ENCODE results near the gene TRIB2.

The TRIB2 gene

GRCh38 chr2:12688893-12689292 lies 27.8 kb upstream of the TRIB2 start:
- ChIA-PET CTCF (interaction anchor here (0.6 kb wide), 1 partner anchor 524 kb away, joined by 3 read pairs; no protein-coding TSS in a partner anchor), POLR2A (no interaction called here)
- no peak for TF ChIP-seq LEF1 (IDR thresholded peaks at IDR 0.05; ENCODE audit: borderline replicate concordance)
- TF ChIP-seq ZNF384 (IDR thresholded peaks at IDR 0.05) = no peak
- no peak for TF ChIP-seq SP1 (IDR thresholded peaks at IDR 0.05)
- TF ChIP-seq ELF4 (IDR thresholded peaks at IDR 0.05) = no peak
- TF ChIP-seq HDGF (IDR thresholded peaks at IDR 0.05; ENCODE audit: borderline replicate concordance) = no peak
- no peak for TF ChIP-seq NFRKB (IDR thresholded peaks at IDR 0.05)
- TF ChIP-seq BHLHE40 (IDR thresholded peaks at IDR 0.05; ENCODE audit: borderline replicate concordance) = no peak
- no peak for TF ChIP-seq PKNOX1 (IDR thresholded peaks at IDR 0.05)
- TF ChIP-seq FOXA1 (IDR thresholded peaks at IDR 0.05) = no peak
- TF ChIP-seq FOXM1 (IDR thresholded peaks at IDR 0.05; ENCODE audit: borderline replicate concordance) = no peak
- TF ChIP-seq CTBP1 (IDR thresholded peaks at IDR 0.05; ENCODE audit: borderline replicate concordance) = no peak
- TF ChIP-seq ARNT (IDR thresholded peaks at IDR 0.05) = no peak
- DNase-seq (ENCODE audit: extremely low spot score) = no peak

GRCh38 chr2:12693509-12693908 lies 23.2 kb upstream of the TRIB2 start:
- CTCF ChIA-PET = no interaction called here
- POLR2A ChIA-PET = no interaction called here
- no peak for TF ChIP-seq SP1 (IDR thresholded peaks at IDR 0.05)
- no peak for TF ChIP-seq FOXA1 (IDR thresholded peaks at IDR 0.05)
- no peak for TF ChIP-seq HDGF (IDR thresholded peaks at IDR 0.05; ENCODE audit: borderline replicate concordance)
- no peak for TF ChIP-seq NFRKB (IDR thresholded peaks at IDR 0.05)
- no peak for TF ChIP-seq ARNT (IDR thresholded peaks at IDR 0.05)
- no peak for TF ChIP-seq FOXK2 (IDR thresholded peaks at IDR 0.05)
- TF ChIP-seq FOXM1 (IDR thresholded peaks at IDR 0.05; ENCODE audit: borderline replicate concordance) = no peak
- DNase-seq (ENCODE audit: extremely low spot score) = no peak

- DNase-seq (ENCODE audit: extremely low spot score) = no peak
- ChIA-PET CTCF (no interaction called here), POLR2A (no interaction called here)
- TF ChIP-seq PKNOX1 (IDR thresholded peaks at IDR 0.05) (no peak), TARDBP (IDR thresholded peaks at IDR 0.05) (no peak), FOXM1 (IDR thresholded peaks at IDR 0.05; ENCODE audit: borderline replicate concordance) (no peak), ARNT (IDR thresholded peaks at IDR 0.05) (no peak), SUZ12 (IDR thresholded peaks at IDR 0.05) (no peak), BHLHE40 (IDR thresholded peaks at IDR 0.05; ENCODE audit: borderline replicate concordance) (no peak), FOXK2 (IDR thresholded peaks at IDR 0.05) (no peak), ELF4 (IDR thresholded peaks at IDR 0.05) (no peak), LEF1 (IDR thresholded peaks at IDR 0.05; ENCODE audit: borderline replicate concordance) (no peak), SP1 (IDR thresholded peaks at IDR 0.05) (no peak), HDGF (IDR thresholded peaks at IDR 0.05; ENCODE audit: borderline replicate concordance) (no peak), L3MBTL2 (conservative IDR thresholded peaks at IDR 0.05) (no peak), FOXA1 (IDR thresholded peaks at IDR 0.05) (no peak), ZNF384 (IDR thresholded peaks at IDR 0.05) (no peak), CTBP1 (IDR thresholded peaks at IDR 0.05; ENCODE audit: borderline replicate concordance) (no peak), NFRKB (IDR thresholded peaks at IDR 0.05) (no peak)
These were observed 21.6 kb upstream of the TRIB2 start for GRCh38 chr2:12694990-12695774.

GRCh38 chr2:12697617-12698016 lies 19.1 kb upstream of the TRIB2 start:
- no peak for TF ChIP-seq PKNOX1 (IDR thresholded peaks at IDR 0.05)
- no peak for TF ChIP-seq L3MBTL2 (conservative IDR thresholded peaks at IDR 0.05)
- no peak for TF ChIP-seq ZNF384 (IDR thresholded peaks at IDR 0.05)
- TF ChIP-seq TARDBP (IDR thresholded peaks at IDR 0.05) = no peak
- no peak for TF ChIP-seq FOXK2 (IDR thresholded peaks at IDR 0.05)
- TF ChIP-seq NFRKB (IDR thresholded peaks at IDR 0.05) = no peak
- TF ChIP-seq FOXM1 (IDR thresholded peaks at IDR 0.05; ENCODE audit: borderline replicate concordance) = no peak
- TF ChIP-seq ELF4 (IDR thresholded peaks at IDR 0.05) = no peak
- TF ChIP-seq BHLHE40 (IDR thresholded peaks at IDR 0.05; ENCODE audit: borderline replicate concordance) = no peak
- TF ChIP-seq SP1 (IDR thresholded peaks at IDR 0.05) = no peak
- no peak for TF ChIP-seq HDGF (IDR thresholded peaks at IDR 0.05; ENCODE audit: borderline replicate concordance)
- no peak for TF ChIP-seq ARNT (IDR thresholded peaks at IDR 0.05)
- DNase-seq (ENCODE audit: extremely low spot score) = no peak
- ChIA-PET POLR2A (no interaction called here), CTCF (no interaction called here)

GRCh38 chr2:12700989-12701388 lies 15.7 kb upstream of the TRIB2 start:
- CTCF ChIA-PET = no interaction called here
- POLR2A ChIA-PET = no interaction called here
- TF ChIP-seq ZNF384 (IDR thresholded peaks at IDR 0.05) (no peak), TARDBP (IDR thresholded peaks at IDR 0.05) (no peak), HDGF (IDR thresholded peaks at IDR 0.05; ENCODE audit: borderline replicate concordance) (no peak), CTBP1 (IDR thresholded peaks at IDR 0.05; ENCODE audit: borderline replicate concordance) (no peak), PKNOX1 (IDR thresholded peaks at IDR 0.05) (no peak), BHLHE40 (IDR thresholded peaks at IDR 0.05; ENCODE audit: borderline replicate concordance) (no peak), SP1 (IDR thresholded peaks at IDR 0.05) (no peak), FOXM1 (IDR thresholded peaks at IDR 0.05; ENCODE audit: borderline replicate concordance) (no peak)
- DNase-seq (ENCODE audit: extremely low spot score) = no peak
